ENCODE measurements around the gene TMEM18. TPM values are rescaled to one million over a fixed set of nuclear protein-coding genes. Genes with fewer than 3 reads are reported as not detected.
"Not testable (repeated sequence)": the region's sequence is repeated elsewhere in the genome, so short reads cannot be mapped to it uniquely, and the experiment has no call there.

Gene TMEM18
- total RNA-seq, 2 experiments from 2014 or later = 26.3 to 28.3 TPM

DNA sequence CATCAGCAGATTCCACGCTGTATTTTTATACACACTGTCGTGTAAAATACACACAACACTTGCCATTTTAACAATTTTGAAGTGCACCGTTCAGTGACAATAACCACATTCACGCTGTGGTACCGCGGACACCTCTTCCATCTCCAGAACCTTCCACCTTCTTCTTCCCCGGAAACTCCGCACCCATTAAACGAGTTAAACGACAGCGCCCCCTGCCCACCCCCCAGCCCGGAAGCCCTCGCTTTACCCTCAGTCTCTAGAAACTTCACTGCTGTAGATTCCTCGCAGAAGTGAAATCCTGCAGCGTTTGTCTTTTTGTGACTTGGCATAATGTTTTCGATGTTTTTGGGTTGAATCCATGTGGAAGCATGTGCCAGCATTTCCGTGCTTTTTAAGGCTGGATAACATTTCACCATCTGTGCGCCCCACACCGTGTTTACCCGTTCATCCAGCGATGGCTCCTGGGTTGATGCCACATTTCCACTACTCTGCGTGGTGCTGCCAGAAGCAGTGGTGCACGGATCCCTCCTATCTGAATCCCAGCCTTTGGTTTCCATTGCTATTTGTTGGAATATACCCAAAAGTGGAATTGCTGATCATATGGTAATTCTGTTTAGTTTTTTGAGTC lies 32.0 kb upstream of the TMEM18 start:
- peaks cover 15% of the 10 kb centered on the region for H3K4me1 Mint-ChIP-seq
- DNase-seq = no peak
- H3K27me3 Mint-ChIP-seq = peaks cover 24% of the 10 kb centered on the region
- H3K36me3 Mint-ChIP-seq (ENCODE audit: low read depth) = no peaks in the 10 kb centered on the region
- POLR2A ChIA-PET = no interaction called here
- CTCF ChIA-PET = no interaction called here
- H3K4me3 Mint-ChIP-seq = no peak overlapping the region
- H3K9me3 Mint-ChIP-seq = no peaks in the 10 kb centered on the region
- H3K27ac Mint-ChIP-seq = no peak overlapping the region

DNA sequence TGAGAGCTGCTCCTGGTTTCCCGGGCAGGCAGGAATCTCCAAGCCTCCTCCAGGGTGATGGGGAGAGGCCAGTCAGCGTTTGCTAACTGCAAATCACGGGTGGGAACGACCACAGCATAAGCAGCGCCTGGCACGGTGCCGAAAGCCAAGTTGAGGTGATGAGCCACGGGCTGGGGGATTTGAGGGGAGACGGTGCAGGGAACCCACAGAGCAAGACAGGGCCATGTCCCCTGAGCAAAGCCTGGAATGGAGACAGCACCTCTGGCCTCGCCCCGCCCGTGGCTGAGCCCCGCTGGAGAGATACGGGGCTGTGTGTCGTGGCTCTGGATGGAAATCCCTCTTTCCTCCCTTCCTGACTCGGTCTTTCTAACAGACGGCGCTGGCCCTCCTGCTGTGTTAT lies 31.5 kb upstream of the TMEM18 start:
- CTCF ChIA-PET = no interaction called here
- DNase-seq = no peak
- peaks cover 2% of the 10 kb centered on the region for H3K9me3 Mint-ChIP-seq
- no peak overlapping the region for H3K4me3 Mint-ChIP-seq
- no peaks in the 10 kb centered on the region for H3K36me3 Mint-ChIP-seq (ENCODE audit: low read depth)
- peaks cover 15% of the 10 kb centered on the region for H3K4me1 Mint-ChIP-seq
- POLR2A ChIA-PET = no interaction called here
- no peak overlapping the region for H3K27ac Mint-ChIP-seq
- peaks cover 27% of the 10 kb centered on the region for H3K27me3 Mint-ChIP-seq

DNA sequence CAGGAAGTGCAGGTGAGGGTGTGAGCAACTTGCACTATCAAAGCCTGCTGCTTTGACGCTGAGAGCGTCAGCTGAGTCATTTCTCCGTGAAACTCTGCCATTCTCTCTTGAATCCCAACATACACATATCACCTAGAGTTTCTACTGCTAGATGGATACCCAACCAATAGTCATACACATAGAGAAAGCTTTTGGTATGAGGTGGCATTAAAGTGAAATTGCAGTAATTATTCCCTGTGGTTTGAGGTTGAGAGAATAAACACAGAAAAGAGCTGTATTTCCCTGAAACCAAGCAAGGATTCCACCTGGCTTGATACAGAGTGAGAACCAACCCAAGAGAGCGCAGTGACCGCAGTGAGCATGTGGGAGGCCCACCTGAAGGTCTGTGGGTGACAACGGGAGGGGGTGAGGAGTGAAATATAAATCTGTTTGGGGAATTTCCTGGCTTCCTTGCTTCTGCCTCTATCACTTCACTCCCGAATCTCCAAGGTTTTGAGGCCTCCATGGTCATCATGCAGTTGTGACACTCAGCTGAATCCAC lies 28.8 kb upstream of the TMEM18 start:
- no peak for DNase-seq
- no peaks in the 10 kb centered on the region for H3K36me3 Mint-ChIP-seq (ENCODE audit: low read depth)
- CTCF ChIA-PET = no interaction called here
- H3K27ac Mint-ChIP-seq = no peak overlapping the region
- H3K27me3 Mint-ChIP-seq = peaks cover 15% of the 10 kb centered on the region
- H3K4me3 Mint-ChIP-seq = no peak overlapping the region
- H3K4me1 Mint-ChIP-seq = peaks cover 15% of the 10 kb centered on the region
- POLR2A ChIA-PET = no interaction called here
- peaks cover 2% of the 10 kb centered on the region for H3K9me3 Mint-ChIP-seq

DNA sequence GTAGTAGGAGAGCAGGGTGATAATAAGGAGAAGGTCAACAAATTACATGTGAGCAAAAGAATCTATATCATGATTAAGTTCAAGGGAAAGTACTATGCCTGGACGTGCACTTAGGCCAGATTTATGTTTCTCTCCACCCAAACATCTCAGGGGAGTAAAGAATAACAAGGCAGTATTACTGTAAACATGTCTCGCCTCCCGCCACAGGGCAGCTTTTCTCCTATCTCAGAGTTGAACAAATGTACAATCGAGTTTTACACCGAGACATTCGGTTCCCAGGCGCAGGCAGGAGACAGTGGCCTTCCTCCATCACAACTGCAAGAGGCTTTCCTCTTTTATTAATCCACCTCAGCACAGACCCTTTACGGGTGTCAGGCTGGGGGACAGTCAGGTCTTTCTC lies 25.6 kb upstream of the TMEM18 start:
- H3K9me3 Mint-ChIP-seq; H3K4me3 Mint-ChIP-seq; CTCF ChIA-PET; H3K27ac Mint-ChIP-seq; DNase-seq; H3K36me3 Mint-ChIP-seq (ENCODE audit: low read depth); POLR2A ChIA-PET: not testable (repeated sequence)
- Mint-ChIP-seq H3K4me1 (peaks cover 15% of the 10 kb centered on the region), H3K27me3 (peaks cover 19% of the 10 kb centered on the region)

DNA sequence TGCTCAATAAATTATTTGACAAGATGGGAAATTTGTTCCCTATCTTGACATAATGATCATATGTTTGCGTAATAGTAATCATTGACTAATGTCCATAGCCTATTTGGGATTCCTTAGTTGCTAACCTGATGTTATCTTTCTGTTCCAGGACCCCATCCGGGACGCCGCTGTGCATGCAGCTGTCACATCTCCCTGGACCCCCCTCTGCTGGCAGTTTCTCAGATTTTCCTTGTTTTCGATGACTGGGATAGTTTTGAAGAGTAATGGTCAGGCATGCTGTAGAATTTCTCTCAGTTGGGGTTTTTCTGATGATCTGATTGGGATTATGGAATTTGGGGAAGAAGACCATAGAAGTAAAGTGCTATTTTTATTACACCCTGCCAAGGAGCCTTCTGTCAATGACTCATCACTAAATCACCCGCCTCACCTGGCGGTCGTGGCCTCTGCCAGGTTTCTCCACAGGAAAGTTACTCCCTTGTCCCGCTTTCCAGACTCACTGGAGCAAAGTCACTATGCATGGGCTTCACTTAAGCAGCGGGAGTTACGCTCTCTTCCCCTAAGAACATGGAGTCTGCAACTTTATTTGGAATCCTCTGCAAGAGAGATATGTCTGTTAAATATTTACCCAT lies 19.9 kb upstream of the TMEM18 start:
- no peak overlapping the region for H3K27ac Mint-ChIP-seq
- POLR2A ChIA-PET = no interaction called here
- no peaks in the 10 kb centered on the region for H3K36me3 Mint-ChIP-seq (ENCODE audit: low read depth)
- H3K9me3 Mint-ChIP-seq = peaks cover 3% of the 10 kb centered on the region
- CTCF ChIA-PET = no interaction called here
- no peak overlapping the region for H3K4me3 Mint-ChIP-seq
- H3K27me3 Mint-ChIP-seq = peaks cover 22% of the 10 kb centered on the region
- H3K4me1 Mint-ChIP-seq = no peaks in the 10 kb centered on the region
- DNase-seq = no peak

DNA sequence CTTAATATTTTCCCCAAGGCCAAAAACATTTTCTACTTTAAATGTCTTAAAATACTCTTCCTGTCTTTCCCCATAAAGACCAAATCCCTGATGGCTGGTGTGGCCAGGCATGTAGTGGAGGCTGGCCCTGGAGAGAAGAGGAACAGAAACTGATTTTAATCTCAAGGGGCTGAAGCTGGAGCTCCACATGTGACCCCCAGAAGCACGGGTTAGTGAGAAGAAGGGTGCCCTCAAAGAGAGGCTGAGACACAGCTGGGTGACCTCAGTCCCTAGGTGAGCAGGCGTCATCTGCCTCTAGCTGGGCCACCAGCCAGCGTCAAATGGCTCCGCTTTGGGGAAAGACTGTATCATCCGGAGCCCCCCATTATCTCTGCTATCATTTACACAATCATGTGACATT lies 19.3 kb upstream of the TMEM18 start:
- POLR2A ChIA-PET = no interaction called here
- Mint-ChIP-seq H3K27ac (no peak overlapping the region), H3K36me3 (ENCODE audit: low read depth) (no peaks in the 10 kb centered on the region), H3K9me3 (peaks cover 3% of the 10 kb centered on the region), H3K27me3 (peaks cover 19% of the 10 kb centered on the region), H3K4me3 (no peak overlapping the region), H3K4me1 (no peaks in the 10 kb centered on the region)
- CTCF ChIA-PET = no interaction called here
- DNase-seq = no peak

DNA sequence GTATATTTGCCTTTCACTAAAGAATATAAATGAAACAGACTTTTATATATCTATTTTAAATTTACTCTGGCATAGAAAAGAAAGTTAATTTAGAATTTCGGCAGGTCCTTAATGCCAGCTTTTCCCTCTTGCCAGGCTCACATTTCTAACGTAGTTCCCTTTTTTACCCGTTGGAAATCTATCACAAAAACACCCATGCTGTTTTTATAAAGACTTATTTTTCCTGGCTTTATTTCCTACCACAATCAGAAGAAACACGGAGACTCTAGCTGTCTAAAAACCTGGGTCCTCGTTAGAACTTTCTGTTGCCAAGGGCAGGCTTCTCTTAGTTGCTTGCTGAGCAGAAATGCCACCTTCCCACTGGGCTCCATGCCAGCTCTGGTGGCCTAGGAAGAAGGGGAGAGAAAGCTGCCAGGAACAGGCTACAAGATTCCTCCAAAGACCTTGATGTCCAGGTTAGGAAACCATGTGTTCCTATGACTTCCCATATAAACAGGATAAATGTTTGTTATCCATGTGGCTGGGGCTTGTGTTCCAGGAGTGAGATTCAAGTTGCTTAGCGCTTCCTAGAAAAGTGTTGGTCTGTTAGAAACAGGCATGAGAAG lies 17.8 kb upstream of the TMEM18 start:
- H3K4me3 Mint-ChIP-seq = no peak overlapping the region
- CTCF ChIA-PET = no interaction called here

DNA sequence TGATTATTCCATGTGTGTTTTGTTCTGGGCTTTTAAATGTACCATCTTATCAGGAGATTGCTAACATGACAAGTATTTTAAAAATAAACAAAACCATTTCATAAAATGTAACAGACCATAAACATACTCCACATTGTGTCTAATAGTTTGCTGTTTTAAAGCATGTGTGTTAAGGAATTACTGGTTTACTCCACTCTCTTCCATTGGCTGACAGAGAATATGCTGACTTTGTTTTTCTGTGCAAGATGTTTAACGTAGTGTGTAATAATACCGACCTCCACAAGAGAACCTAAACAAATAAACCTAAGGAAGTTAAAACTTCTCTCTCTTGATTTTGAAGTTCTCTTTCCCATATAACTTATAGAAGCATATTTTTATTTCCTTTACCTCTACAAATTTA lies 17.0 kb upstream of the TMEM18 start:
- ChIA-PET CTCF (interaction anchor here (0.8 kb wide), 1 partner anchor 14 kb away, joined by 3 read pairs; no protein-coding TSS in a partner anchor), POLR2A (no interaction called here)
- DNase-seq = no peak
- Mint-ChIP-seq H3K27ac (no peak overlapping the region), H3K36me3 (ENCODE audit: low read depth) (no peaks in the 10 kb centered on the region), H3K27me3 (peaks cover 12% of the 10 kb centered on the region), H3K9me3 (no peaks in the 10 kb centered on the region), H3K4me3 (no peak overlapping the region), H3K4me1 (no peaks in the 10 kb centered on the region)

More for the DNA sequence above, 17.8 kb upstream of the TMEM18 start:
- H3K4me1 Mint-ChIP-seq = no peaks in the 10 kb centered on the region
- no peak for DNase-seq
- POLR2A ChIA-PET = no interaction called here
- H3K9me3 Mint-ChIP-seq = peaks cover 2% of the 10 kb centered on the region
- H3K36me3 Mint-ChIP-seq (ENCODE audit: low read depth) = no peaks in the 10 kb centered on the region
- H3K27me3 Mint-ChIP-seq = peaks cover 14% of the 10 kb centered on the region
- no peak overlapping the region for H3K27ac Mint-ChIP-seq

DNA sequence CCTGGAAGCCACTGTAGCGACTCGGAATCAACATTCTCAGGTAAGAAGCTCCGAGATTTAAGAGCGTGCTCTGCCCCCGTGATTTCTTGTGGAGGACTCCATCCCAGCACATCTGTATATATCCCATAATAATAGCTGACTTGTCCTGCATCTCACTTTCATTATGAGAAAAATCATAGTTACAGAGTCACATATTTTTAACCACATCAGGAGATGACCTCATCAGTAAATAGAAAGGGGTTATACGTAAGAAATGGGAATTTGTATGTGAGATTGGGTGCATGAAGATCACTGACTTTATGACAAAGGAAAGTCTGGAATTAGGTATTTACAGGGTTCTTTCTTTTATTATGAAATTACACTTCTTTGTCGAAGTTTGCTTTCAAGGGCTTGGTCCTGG lies 16.4 kb upstream of the TMEM18 start:
- H3K4me1 Mint-ChIP-seq = no peaks in the 10 kb centered on the region
- peaks cover 9% of the 10 kb centered on the region for H3K27me3 Mint-ChIP-seq
- ChIA-PET CTCF (no interaction called here), POLR2A (no interaction called here)
- no peak overlapping the region for H3K27ac Mint-ChIP-seq
- no peaks in the 10 kb centered on the region for H3K36me3 Mint-ChIP-seq (ENCODE audit: low read depth)
- no peak overlapping the region for H3K4me3 Mint-ChIP-seq
- no peaks in the 10 kb centered on the region for H3K9me3 Mint-ChIP-seq
- no peak for DNase-seq

DNA sequence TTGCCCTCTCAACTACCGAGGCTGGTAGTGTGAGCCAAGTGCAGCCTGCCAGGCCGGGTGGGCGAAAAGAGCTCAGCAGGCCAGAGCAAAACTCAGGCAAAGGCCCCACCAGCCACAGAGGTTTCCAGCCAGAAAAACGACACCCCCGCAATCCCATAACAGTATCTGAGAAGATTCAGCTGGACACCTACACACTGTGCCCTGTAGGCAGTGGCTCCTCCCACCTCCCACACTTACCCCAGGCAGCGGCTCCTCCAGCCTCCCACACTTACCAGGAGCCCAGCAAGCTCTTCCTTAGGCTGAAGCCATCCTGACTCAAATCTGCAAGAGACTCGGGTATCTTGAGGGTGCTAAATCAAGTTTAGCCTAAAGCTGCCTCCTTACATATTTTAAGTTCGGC lies 15.6 kb upstream of the TMEM18 start:
- Mint-ChIP-seq H3K36me3 (ENCODE audit: low read depth) (no peaks in the 10 kb centered on the region), H3K4me1 (no peaks in the 10 kb centered on the region), H3K9me3 (peaks cover 7% of the 10 kb centered on the region), H3K27ac (no peak overlapping the region), H3K27me3 (peaks cover 8% of the 10 kb centered on the region), H3K4me3 (no peak overlapping the region)
- no peak for DNase-seq
- POLR2A ChIA-PET = no interaction called here
- CTCF ChIA-PET = no interaction called here

DNA sequence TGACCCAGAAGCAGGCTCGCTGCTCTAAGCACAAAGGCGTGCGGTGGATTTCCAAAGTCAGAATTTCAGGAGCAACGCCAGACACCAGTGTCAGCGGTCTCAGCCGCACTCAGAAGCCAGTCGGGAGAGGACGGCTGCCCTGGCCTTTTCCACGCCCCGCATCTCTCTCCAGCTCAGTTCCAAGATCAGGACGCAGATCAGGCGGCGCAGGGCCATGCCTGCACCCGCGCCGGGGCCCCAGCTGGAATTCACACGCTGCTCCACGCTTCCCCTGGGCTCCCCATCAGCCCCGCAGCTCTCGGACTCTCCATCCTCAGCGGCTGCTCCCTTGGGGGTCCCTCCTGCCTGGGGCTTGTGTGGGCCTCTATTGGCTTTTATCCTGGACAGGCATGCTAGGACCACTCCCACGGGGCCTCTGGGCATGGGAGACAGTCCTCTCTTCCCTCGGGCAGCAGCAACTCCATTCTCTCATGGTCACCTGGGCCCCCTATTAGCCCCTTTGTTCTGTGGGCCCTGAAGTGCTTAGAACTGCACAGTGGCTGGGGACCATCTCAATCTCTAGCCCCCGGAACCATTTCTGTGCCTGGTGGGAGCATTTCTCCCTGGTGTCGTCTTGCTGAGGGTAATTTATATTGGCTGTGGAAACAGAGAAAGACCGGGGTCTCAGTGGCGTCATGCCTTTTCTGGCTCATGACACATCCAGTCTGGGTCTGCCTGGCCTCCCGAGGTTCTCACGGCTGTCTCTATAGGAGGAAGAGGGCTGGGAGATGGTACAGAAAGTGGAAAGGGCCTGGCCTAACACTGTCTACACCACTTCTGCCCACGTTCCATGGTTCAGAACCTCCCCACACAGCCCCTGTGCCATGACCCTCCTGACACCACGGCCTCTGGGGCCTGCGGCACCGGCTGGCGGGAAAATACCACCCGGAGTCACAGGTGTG lies 14.9 kb upstream of the TMEM18 start:
- no peak overlapping the region for H3K27ac Mint-ChIP-seq
- H3K9me3 Mint-ChIP-seq = peaks cover 7% of the 10 kb centered on the region
- no peak overlapping the region for H3K4me3 Mint-ChIP-seq
- DNase-seq = no peak
- POLR2A ChIA-PET = no interaction called here
- no peaks in the 10 kb centered on the region for H3K4me1 Mint-ChIP-seq
- no peaks in the 10 kb centered on the region for H3K36me3 Mint-ChIP-seq (ENCODE audit: low read depth)
- CTCF ChIA-PET = no interaction called here
- peaks cover 5% of the 10 kb centered on the region for H3K27me3 Mint-ChIP-seq

DNA sequence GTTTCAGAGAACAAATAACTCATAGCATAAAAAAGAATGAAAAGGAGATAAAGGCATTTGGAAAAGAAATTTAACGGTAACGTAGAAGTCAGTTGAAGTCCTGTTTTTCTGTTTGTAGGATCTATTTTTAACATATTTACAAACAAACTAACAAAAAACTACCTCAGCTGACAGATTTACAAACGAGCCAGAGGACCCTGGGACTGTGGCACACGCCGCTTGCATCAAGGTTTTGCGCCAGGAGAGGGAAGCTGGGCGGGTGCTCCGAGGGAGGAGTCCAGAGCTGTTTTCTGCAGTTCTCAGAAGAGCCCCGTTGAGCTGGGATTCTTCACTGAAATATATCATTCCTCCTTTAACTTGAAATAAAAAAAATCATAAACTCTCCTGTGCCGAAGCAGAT lies 13.6 kb upstream of the TMEM18 start:
- Mint-ChIP-seq H3K9me3 (peaks cover 12% of the 10 kb centered on the region), H3K27me3 (peaks cover 4% of the 10 kb centered on the region), H3K4me3 (no peak overlapping the region), H3K4me1 (no peaks in the 10 kb centered on the region), H3K36me3 (ENCODE audit: low read depth) (peaks cover 5% of the 10 kb centered on the region), H3K27ac (no peak overlapping the region)
- ChIA-PET POLR2A (no interaction called here), CTCF (no interaction called here)
- DNase-seq = no peak

DNA sequence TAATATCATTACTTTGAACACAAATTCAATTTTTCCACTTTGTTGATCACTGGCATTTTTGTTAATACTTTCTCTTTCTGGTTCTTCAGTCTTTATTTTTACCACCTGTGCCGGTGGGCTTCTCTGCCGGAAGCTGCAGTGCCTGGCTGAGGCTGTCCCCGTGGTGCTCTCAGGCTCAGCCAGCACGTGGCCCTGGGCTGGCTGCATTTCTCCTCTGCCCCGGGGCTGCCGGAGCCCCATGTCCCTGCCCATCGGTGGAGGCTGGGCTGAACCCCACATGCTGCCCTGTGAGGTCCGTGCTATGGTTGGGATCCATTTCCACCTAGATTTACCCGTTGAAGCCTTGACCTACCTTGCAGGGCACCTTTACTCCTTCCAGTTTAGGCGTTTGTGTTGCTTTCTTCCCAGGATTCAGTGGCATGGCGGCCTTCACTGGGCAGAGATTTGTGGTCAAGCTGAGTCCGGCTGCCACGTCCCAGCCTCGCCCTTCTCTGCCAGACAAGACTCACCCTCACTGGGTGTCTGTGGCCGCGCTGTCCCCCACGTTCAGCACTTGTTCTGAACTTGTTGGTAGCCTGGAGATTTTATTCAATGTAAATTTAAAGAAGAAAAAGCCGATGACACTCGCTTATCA lies 12.8 kb upstream of the TMEM18 start:
- ChIA-PET CTCF (no interaction called here), POLR2A (no interaction called here)
- Mint-ChIP-seq H3K9me3 (peaks cover 19% of the 10 kb centered on the region), H3K4me1 (no peaks in the 10 kb centered on the region), H3K27me3 (peaks cover 4% of the 10 kb centered on the region), H3K27ac (no peak overlapping the region), H3K36me3 (ENCODE audit: low read depth) (peaks cover 9% of the 10 kb centered on the region), H3K4me3 (no peak overlapping the region)
- DNase-seq = no peak
